Osteocyte (in vitro differentiated cells): ENCODE data around the gene SECISBP2L. TPM values are rescaled to one million over a fixed set of nuclear protein-coding genes. Genes with fewer than 3 reads are reported as not detected.

ENCODE experiments used
- DNase-seq: peaks from one replicate; pipeline ENCODE4 v3.0.0; 2021; ENCODE audit warnings: mixed read lengths; ENCODE audit not compliant: unreplicated experiment; ENCODE audit errors: extremely low spot score
- H3K27ac Mint-ChIP-seq: one replicate; pipeline ENCODE4 v1.8.0; 2021; ENCODE audit warnings: mild to moderate bottlenecking, mixed read lengths; ENCODE audit not compliant: unreplicated experiment
- H3K27me3 Mint-ChIP-seq: one replicate; pipeline ENCODE4 v1.8.0; 2021; ENCODE audit warnings: mixed read lengths; ENCODE audit not compliant: unreplicated experiment
- H3K36me3 Mint-ChIP-seq: one replicate; pipeline ENCODE4 v1.8.0; 2021; ENCODE audit warnings: mixed read lengths; ENCODE audit not compliant: unreplicated experiment
- H3K4me1 Mint-ChIP-seq: one replicate; pipeline ENCODE4 v1.8.0; 2021; ENCODE audit warnings: mixed read lengths; ENCODE audit not compliant: unreplicated experiment
- H3K4me3 Mint-ChIP-seq: one replicate; pipeline ENCODE4 v1.8.0; 2021; ENCODE audit warnings: mild to moderate bottlenecking, moderate library complexity, mixed read lengths; ENCODE audit not compliant: unreplicated experiment
- H3K9me3 Mint-ChIP-seq: one replicate; pipeline ENCODE4 v1.8.0; 2021; ENCODE audit warnings: mixed read lengths; ENCODE audit not compliant: unreplicated experiment
- total RNA-seq: library from RNA; stranded (reverse); gene quantifications from 2 replicates; pipeline ENCODE4 v1.2.1, GENCODE V29; 2021
- TF ChIP-seq, protein P1 (sequence below): fragments of 200-600 bp; sonication (generic); IDR thresholded peaks from 2 replicates; pipeline ENCODE4 v1.5.0; 2021; ENCODE audit warnings: antibody characterized with exemption, mild to moderate bottlenecking, moderate library complexity

The SECISBP2L gene
- total RNA-seq, 1 donor from 2014 or later = 47.7 TPM

DNA sequence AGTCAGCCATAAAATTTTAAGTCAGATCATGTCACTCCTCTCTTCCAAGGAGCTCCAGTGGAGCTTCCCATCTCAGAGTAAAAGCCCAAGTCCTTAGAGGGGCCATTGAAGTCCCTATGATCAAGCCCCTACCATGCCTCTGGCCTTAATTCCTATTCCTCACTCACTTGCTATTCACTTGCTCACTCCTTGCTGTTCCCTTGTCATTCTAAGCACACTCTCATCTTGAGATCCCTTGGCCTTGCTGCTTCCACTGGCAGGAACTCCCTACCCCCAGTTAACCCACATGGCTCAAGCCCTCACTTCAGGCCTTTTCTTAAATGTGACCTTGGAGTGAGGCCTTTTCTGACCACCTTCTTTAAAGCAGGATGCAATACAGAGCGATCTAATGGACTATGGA lies 12.3 kb upstream of the SECISBP2L start:
- Mint-ChIP-seq H3K36me3 (no peaks in the 10 kb centered on the region), H3K4me3 (no peak overlapping the region), H3K9me3 (no peaks in the 10 kb centered on the region), H3K27me3 (no peaks in the 10 kb centered on the region), H3K4me1 (peaks cover 12% of the 10 kb centered on the region), H3K27ac (no peak overlapping the region)
- TF ChIP-seq, protein P1, sequence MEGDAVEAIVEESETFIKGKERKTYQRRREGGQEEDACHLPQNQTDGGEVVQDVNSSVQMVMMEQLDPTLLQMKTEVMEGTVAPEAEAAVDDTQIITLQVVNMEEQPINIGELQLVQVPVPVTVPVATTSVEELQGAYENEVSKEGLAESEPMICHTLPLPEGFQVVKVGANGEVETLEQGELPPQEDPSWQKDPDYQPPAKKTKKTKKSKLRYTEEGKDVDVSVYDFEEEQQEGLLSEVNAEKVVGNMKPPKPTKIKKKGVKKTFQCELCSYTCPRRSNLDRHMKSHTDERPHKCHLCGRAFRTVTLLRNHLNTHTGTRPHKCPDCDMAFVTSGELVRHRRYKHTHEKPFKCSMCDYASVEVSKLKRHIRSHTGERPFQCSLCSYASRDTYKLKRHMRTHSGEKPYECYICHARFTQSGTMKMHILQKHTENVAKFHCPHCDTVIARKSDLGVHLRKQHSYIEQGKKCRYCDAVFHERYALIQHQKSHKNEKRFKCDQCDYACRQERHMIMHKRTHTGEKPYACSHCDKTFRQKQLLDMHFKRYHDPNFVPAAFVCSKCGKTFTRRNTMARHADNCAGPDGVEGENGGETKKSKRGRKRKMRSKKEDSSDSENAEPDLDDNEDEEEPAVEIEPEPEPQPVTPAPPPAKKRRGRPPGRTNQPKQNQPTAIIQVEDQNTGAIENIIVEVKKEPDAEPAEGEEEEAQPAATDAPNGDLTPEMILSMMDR = no peak
- DNase-seq = no peak

DNA sequence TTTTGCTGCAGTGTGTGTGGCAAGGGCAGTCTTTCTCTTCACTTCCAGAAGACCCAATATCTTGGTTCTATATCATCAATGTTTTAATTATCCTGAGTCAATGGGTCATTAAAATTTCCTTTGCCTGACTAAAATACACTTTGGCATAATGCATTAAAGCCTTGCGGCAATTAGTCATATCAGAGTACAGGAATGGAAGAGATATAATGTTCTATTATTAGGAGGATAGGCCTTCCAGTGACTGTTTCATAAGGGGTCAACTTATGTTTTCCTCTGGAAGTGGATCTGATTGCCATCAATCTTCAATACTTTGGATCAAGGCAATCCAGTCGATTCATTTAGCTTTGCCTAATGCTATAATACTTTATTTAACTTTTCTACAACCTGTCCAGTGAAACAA lies 9.4 kb upstream of the SECISBP2L start:
- TF ChIP-seq, protein P1 = no peak
- Mint-ChIP-seq H3K4me1 (peaks cover 4% of the 10 kb centered on the region), H3K36me3 (no peaks in the 10 kb centered on the region), H3K27me3 (no peaks in the 10 kb centered on the region), H3K27ac (no peak overlapping the region), H3K4me3 (no peak overlapping the region), H3K9me3 (no peaks in the 10 kb centered on the region)
- no peak for DNase-seq

DNA sequence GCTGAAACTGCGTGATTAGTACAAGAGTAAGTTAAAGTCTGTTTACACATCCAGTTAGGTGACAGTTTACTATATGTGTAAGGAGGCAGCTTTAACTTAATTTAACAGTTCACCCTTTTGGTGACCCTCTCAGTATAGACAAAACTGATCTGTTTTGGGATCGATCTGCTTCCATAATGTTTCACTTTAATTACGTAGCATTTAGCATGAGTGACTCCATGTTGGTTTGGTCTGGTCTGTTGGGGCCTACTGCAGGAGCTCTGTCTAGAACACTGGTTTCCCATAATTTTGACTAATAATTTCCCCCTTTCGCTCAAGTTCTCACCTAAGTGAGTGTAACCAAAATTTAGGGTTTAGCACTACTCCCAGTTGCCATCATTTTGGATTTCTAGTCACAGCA lies 6.4 kb upstream of the SECISBP2L start:
- Mint-ChIP-seq H3K4me3 (no peak overlapping the region), H3K36me3 (no peaks in the 10 kb centered on the region), H3K9me3 (no peaks in the 10 kb centered on the region), H3K27ac (no peak overlapping the region), H3K27me3 (no peaks in the 10 kb centered on the region), H3K4me1 (no peaks in the 10 kb centered on the region)
- DNase-seq = no peak
- TF ChIP-seq, protein P1 = no peak

DNA sequence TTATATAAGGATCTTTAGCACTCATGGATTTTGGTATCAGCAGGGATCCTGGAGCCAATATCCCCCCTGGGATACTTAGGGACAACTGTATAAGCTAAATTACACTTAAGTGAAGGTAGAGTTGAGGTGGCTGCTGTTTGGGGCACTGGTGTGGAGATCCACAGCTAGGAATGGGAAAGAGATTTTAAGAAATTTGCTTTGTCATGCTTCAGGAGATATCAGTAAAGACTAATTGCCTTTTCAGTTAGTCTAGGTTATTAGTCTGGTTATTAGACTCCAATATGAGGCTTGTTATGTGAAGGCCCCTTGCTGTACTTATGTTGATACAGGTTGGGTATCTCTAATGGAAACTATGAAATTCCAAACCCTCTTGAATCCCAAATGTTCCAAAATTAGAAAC lies 1.2 kb upstream of the SECISBP2L start:
- no peak overlapping the region for H3K27ac Mint-ChIP-seq
- no peak overlapping the region for H3K4me3 Mint-ChIP-seq
- no peaks in the 10 kb centered on the region for H3K9me3 Mint-ChIP-seq
- no peaks in the 10 kb centered on the region for H3K27me3 Mint-ChIP-seq
- TF ChIP-seq, protein P1 = no peak
- H3K36me3 Mint-ChIP-seq = no peaks in the 10 kb centered on the region
- H3K4me1 Mint-ChIP-seq = peaks cover 22% of the 10 kb centered on the region
- DNase-seq = no peak

DNA sequence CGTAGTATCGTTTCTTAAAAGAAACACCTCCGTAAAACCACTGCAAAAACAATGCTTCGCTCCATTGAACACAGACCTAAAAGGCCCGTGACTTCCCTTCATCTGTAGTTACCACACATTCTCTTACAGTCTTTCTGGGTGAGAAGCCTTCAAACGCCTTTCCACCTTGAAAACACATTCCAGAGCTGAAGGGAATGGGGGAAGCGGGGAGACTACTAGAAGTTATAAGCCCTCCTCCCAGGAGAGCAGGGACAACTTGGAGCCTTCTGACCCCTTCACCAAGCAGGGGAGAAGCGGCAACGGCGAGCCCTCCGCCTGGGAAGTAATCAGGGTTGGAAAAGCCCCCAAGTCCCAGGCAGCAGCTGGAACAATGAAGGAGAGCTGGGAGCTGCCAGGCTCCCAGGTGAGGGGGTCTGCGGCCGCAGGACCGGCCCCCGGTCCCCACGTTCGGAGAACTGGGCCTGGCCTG lies 461 bp downstream of the SECISBP2L start:
- Mint-ChIP-seq H3K4me1 (peaks cover 34% of the 10 kb centered on the region), H3K4me3 (peak overlapping the region; percentile 91), H3K36me3 (peaks cover 3% of the 10 kb centered on the region), H3K27ac (peak overlapping the region; percentile 91), H3K27me3 (no peaks in the 10 kb centered on the region), H3K9me3 (no peaks in the 10 kb centered on the region)
- TF ChIP-seq, protein P1 = no peak
- no peak for DNase-seq
